Body of pancreas (tissue), 4 donors: ENCODE measurements around the gene PTPN14. TPM values are rescaled to one million over a fixed set of nuclear protein-coding genes. Genes with fewer than 3 reads are reported as not detected.

ENCODE experiments used
- ATAC-seq: fragments of 150-250 bp; one replicate; pipeline ENCODE4 v1.9.1; 2016
- DNase-seq, 4 donors: peaks; one replicate each; pipeline ENCODE4 v3.0.0-alpha.2; 2019
- H3K27ac ChIP-seq, 4 donors: fragments of 200-600 bp; sonication (generic); 1 replicate in 3 of 4; 2 replicates in 1 of 4; pipeline versions ENCODE4 v1.5.1 to v1.6.1; 2016 to 2019; ENCODE audit warnings: mild to moderate bottlenecking in 1 of 4, mixed read lengths in 1 of 4, moderate library complexity in 1 of 4
- H3K27me3 ChIP-seq, 2 donors: fragments of 200-600 bp; sonication (generic); one replicate each; pipeline ENCODE4 v1.6.0; 2016; ENCODE audit warnings: mild to moderate bottlenecking in 1 of 2
- H3K36me3 ChIP-seq, 2 donors: fragments of 200-600 bp; sonication (generic); replicated peaks in 1 of 2; 2 replicates each; pipeline ENCODE4 v1.5.1; 2016; ENCODE audit warnings: low read depth in 2 of 2; ENCODE audit not compliant: insufficient read depth in 1 of 2
- H3K4me1 ChIP-seq: fragments of 200-600 bp; sonication (generic); one replicate; pipeline ENCODE4 v1.6.0; 2016
- H3K4me3 ChIP-seq, 2 donors: fragments of 200-600 bp; sonication (generic); 1 replicate in 1 of 2; 2 replicates in 1 of 2; pipeline ENCODE4 v1.5.1; 2016 to 2019
- H3K9me3 ChIP-seq, 3 donors: fragments of 200-600 bp; sonication (generic); 1 replicate in 2 of 3; 2 replicates in 1 of 3; pipeline ENCODE4 v1.5.1; 2016
- CTCF ChIP-seq, 7 experiments: fragments of 450-650 bp in 4 of 7; fragments of 200-600 bp in 3 of 7; sonication (generic) in 3 of 7; IDR thresholded peaks; one replicate each; pipeline ENCODE4 v1.5.1; 2016 to 2019; ENCODE audit warnings: antibody characterized with exemption in 7 of 7
- POLR2A ChIP-seq, 3 donors: fragments of 450-650 bp; IDR thresholded peaks; one replicate each; pipeline ENCODE4 v1.6.1; 2016; ENCODE audit warnings: antibody characterized with exemption in 3 of 3, mild to moderate bottlenecking in 2 of 3
- WGBS, 2 donors: methylation state at CpG; one replicate each; pipeline ENCODE4 v1.1.5; 2017; 5-methylcytosine and 5-hydroxymethylcytosine counted together
- intact Hi-C: fragments of 100-400 bp; cut with DNase I; formaldehyde crosslinking; loops from one replicate; pipeline ENCODE4 v1.15.1; 2023
- total RNA-seq, 2 donors: library from RNA; depleted of rRNA; stranded (reverse); fragments of >200 nt; gene quantifications; one replicate each; pipeline ENCODE4 v1.1.0, GENCODE V29; 2016

Gene PTPN14
- total RNA-seq, 2 donors from 2014 or later, result 10.5 to 18.7 TPM

- TF ChIP-seq CTCF (IDR thresholded peaks at IDR 0.05) (no peak), POLR2A (IDR thresholded peaks at IDR 0.05) (no peak)
- H3K27me3 ChIP-seq, result no peaks in the 10 kb centered on the region
- H3K36me3 ChIP-seq, result no peaks in the 10 kb centered on the region
- DNase-seq (no peak), ATAC-seq (no peak)
- WGBS, 2 donors, result 56 to 68% methylated on average over 11 of the region's 11 CpGs
- peaks cover 0 to 19% (median 0%) of the 10 kb centered on the region in 3 donors for H3K9me3 ChIP-seq
- peaks cover 5% of the 10 kb centered on the region for H3K4me1 ChIP-seq
- intact Hi-C loops, result no loop called here
- H3K27ac ChIP-seq, result peak overlapping the region in 2 of 4 donors; percentile 6 to 17
- H3K4me3 ChIP-seq, result no peak overlapping the region
These were observed 22.2 kb upstream of the PTPN14 start for GRCh38 chr1:214573386-214574318.

- DNase-seq, result no peak
- Histone ChIP-seq H3K36me3 (no peaks in the 10 kb centered on the region), H3K4me3 (no peak overlapping the region), H3K9me3 (peaks cover 0 to 6% (median 0%) of the 10 kb centered on the region in 3 donors), H3K4me1 (peaks cover 5% of the 10 kb centered on the region), H3K27ac (no peak overlapping the region), H3K27me3 (no peaks in the 10 kb centered on the region)
- TF ChIP-seq POLR2A (IDR thresholded peaks at IDR 0.05), result no peak
- TF ChIP-seq CTCF (IDR thresholded peaks at IDR 0.05), result no peak
- intact Hi-C loops, result no loop called here
- no peak for ATAC-seq
These were observed 19.9 kb upstream of the PTPN14 start for GRCh38 chr1:214571281-214571680.

- H3K27me3 ChIP-seq, result no peaks in the 10 kb centered on the region
- no peaks in the 10 kb centered on the region for H3K9me3 ChIP-seq
- intact Hi-C loops, result no loop called here
- no peak for TF ChIP-seq CTCF (IDR thresholded peaks at IDR 0.05)
- no peak for TF ChIP-seq POLR2A (IDR thresholded peaks at IDR 0.05)
- no peaks in the 10 kb centered on the region for H3K36me3 ChIP-seq
- no peak for DNase-seq
- 35 to 52% methylated on average over 2 of the region's 2 CpGs for WGBS, 2 donors
- peaks cover 5% of the 10 kb centered on the region for H3K4me1 ChIP-seq
- H3K4me3 ChIP-seq, result no peak overlapping the region
- ATAC-seq, result no peak
- no peak overlapping the region for H3K27ac ChIP-seq
These were observed 19.0 kb upstream of the PTPN14 start for GRCh38 chr1:214570442-214570841.

- no peak for DNase-seq
- no peaks in the 10 kb centered on the region for H3K9me3 ChIP-seq
- WGBS, 2 donors, result 72 to 79% methylated on average over 2 of the region's 2 CpGs
- H3K27ac ChIP-seq, result no peak overlapping the region
- ATAC-seq, result no peak
- H3K4me1 ChIP-seq, result peaks cover 5% of the 10 kb centered on the region
- TF ChIP-seq CTCF (IDR thresholded peaks at IDR 0.05), result no peak
- no peak for TF ChIP-seq POLR2A (IDR thresholded peaks at IDR 0.05)
- H3K27me3 ChIP-seq, result no peaks in the 10 kb centered on the region
- intact Hi-C loops, result no loop called here
- H3K4me3 ChIP-seq, result no peak overlapping the region
- H3K36me3 ChIP-seq, result no peaks in the 10 kb centered on the region
These were observed 18.1 kb upstream of the PTPN14 start for GRCh38 chr1:214569357-214570004.
